H1 (cell line): Measurements from ENCODE around the gene MALSU1.

Source experiments
- ATF3 ChIP-seq: IDR thresholded peaks from 2 replicates; pipeline ENCODE4 v1.6.1; 2011; ENCODE audit warnings: low read depth, mild to moderate bottlenecking, low read length; ENCODE audit not compliant: insufficient read depth
- CHD2 ChIP-seq: IDR thresholded peaks from 2 replicates; pipeline ENCODE4 v1.6.1; 2012; ENCODE audit warnings: low read length, improper control_type of control experiment
- CTCF ChIP-seq, 3 experiments: IDR thresholded peaks; 1 replicate in 2 of 3; 2 replicates in 1 of 3; pipeline versions ENCODE4 v1.5.1 to v1.6.1; 2011; ENCODE audit warnings: low read length in 3 of 3, mild to moderate bottlenecking in 3 of 3, inconsistent platforms in 2 of 3, low read depth in 1 of 3, moderate library complexity in 1 of 3; ENCODE audit not compliant: insufficient read depth in 1 of 3; ENCODE audit errors: control extremely low read depth in 1 of 3
- EP300 ChIP-seq, 2 experiments: IDR thresholded peaks; 1 replicate in 1 of 2; 2 replicates in 1 of 2; pipeline ENCODE4 v1.6.1; 2011 to 2012; ENCODE audit warnings: low read depth in 2 of 2, low read length in 2 of 2, mild to moderate bottlenecking in 2 of 2, borderline replicate concordance in 1 of 2, inconsistent platforms in 1 of 2, moderate library complexity in 1 of 2
- EZH2 ChIP-seq: fragments of 200-600 bp; sonication (generic); IDR thresholded peaks from 2 replicates; pipeline ENCODE4 v1.7.1; 2012; ENCODE audit warnings: low read depth, mild to moderate bottlenecking, moderate library complexity, low read length, inconsistent platforms; ENCODE audit not compliant: severe bottlenecking
- GABPA ChIP-seq: IDR thresholded peaks from 2 replicates; pipeline ENCODE4 v1.6.1; 2011; ENCODE audit warnings: mild to moderate bottlenecking, low read length, moderate library complexity, borderline replicate concordance; ENCODE audit not compliant: insufficient read depth
- KDM5A ChIP-seq: fragments of 200-600 bp; IDR thresholded peaks from 2 replicates; pipeline ENCODE4 v1.7.1; 2012; ENCODE audit warnings: mild to moderate bottlenecking, low read length, inconsistent platforms, mixed read lengths
- MAFK ChIP-seq: IDR thresholded peaks from 2 replicates; pipeline ENCODE4 v1.6.1; 2012; ENCODE audit warnings: low read depth, mild to moderate bottlenecking, improper control_type of control experiment, low read length
- MAX ChIP-seq: IDR thresholded peaks from 2 replicates; pipeline ENCODE4 v1.6.1; 2012; ENCODE audit warnings: inconsistent platforms
- POLR2A ChIP-seq, 2 experiments: IDR thresholded peaks; 1 replicate in 1 of 2; 2 replicates in 1 of 2; pipeline ENCODE4 v1.6.1; 2011; ENCODE audit warnings: low read depth in 2 of 2, low read length in 2 of 2, mild to moderate bottlenecking in 2 of 2; ENCODE audit errors: control extremely low read depth in 1 of 2
- POLR2AphosphoS5 ChIP-seq: IDR thresholded peaks from 2 replicates; pipeline ENCODE4 v1.6.1; 2011; ENCODE audit warnings: low read depth, low read length
- SP1 ChIP-seq: IDR thresholded peaks from 2 replicates; pipeline ENCODE4 v1.6.1; 2011; ENCODE audit warnings: low read depth, low read length
- USF2 ChIP-seq: IDR thresholded peaks from 2 replicates; pipeline ENCODE4 v1.6.1; 2011; ENCODE audit warnings: low read length, improper control_type of control experiment

GRCh38 chr7:23260371-23260770 lies 38.8 kb upstream of the MALSU1 start:
- TF ChIP-seq MAFK (no peak), POLR2AphosphoS5 (no peak), EZH2 (no peak), POLR2A (IDR thresholded peaks at IDR 0.05; ENCODE audit: control extremely low read depth in 1 of 2, low read depth in 2 of 2, low read length in 2 of 2) (no peak), MAX (no peak), KDM5A (no peak), SP1 (no peak), CTCF (IDR thresholded peaks at IDR 0.05; ENCODE audit: control extremely low read depth in 1 of 3, insufficient read depth in 1 of 3, low read depth in 1 of 3, low read length in 3 of 3) (no peak), EP300 (IDR thresholded peaks at IDR 0.05; ENCODE audit: borderline replicate concordance in 1 of 2, low read depth in 2 of 2, low read length in 2 of 2) (no peak), ATF3 (no peak), GABPA (no peak), USF2 (no peak), CHD2 (no peak)
